SU-DHL-6 (cell line): Measurements from ENCODE around the gene TSPAN4.

Experiments used
- H2AFZ ChIP-seq: fragments of 200-600 bp; sonication (generic); 2 replicates; pipeline ENCODE4 v1.6.1; 2014; ENCODE audit warnings: low read depth, mild to moderate bottlenecking, moderate library complexity, mixed read lengths, antibody characterized with exemption, low read length; ENCODE audit not compliant: severe bottlenecking
- H3F3A ChIP-seq: fragments of 200-600 bp; shearing (Covaris generic); 2 replicates; pipeline ENCODE4 v1.6.0; 2016; ENCODE audit warnings: antibody characterized with exemption, mild to moderate bottlenecking; ENCODE audit not compliant: insufficient read depth
- H3K27ac ChIP-seq: fragments of 200-600 bp; sonication (generic); 2 replicates; pipeline ENCODE4 v1.5.1; 2016; ENCODE audit warnings: low read depth, mild to moderate bottlenecking, low read length, moderate library complexity, mixed read lengths
- H3K27me3 ChIP-seq: fragments of 200-600 bp; sonication (generic), shearing (Covaris generic); 2 replicates; pipeline ENCODE4 v1.6.0; 2014; ENCODE audit warnings: mild to moderate bottlenecking, low read length
- H3K36me3 ChIP-seq: fragments of 200-600 bp; sonication (generic); 2 replicates; pipeline ENCODE4 v1.6.1; 2014; ENCODE audit warnings: mild to moderate bottlenecking, low read length, mixed read lengths
- H3K4me2 ChIP-seq: fragments of 300-600, 200-600 bp; shearing (Covaris generic), sonication (generic); 2 replicates; pipeline ENCODE4 v1.6.0; 2014; ENCODE audit warnings: low read length, low read depth, mild to moderate bottlenecking; ENCODE audit not compliant: poor library complexity, severe bottlenecking
- H3K4me3 ChIP-seq: fragments of 200-600 bp; sonication (generic); 2 replicates; pipeline ENCODE4 v1.5.1; 2014; ENCODE audit warnings: antibody characterized with exemption, low read length, mild to moderate bottlenecking, mixed read lengths; ENCODE audit not compliant: insufficient read depth, poor library complexity, severe bottlenecking
- H3K79me2 ChIP-seq: fragments of 200-600 bp; sonication (generic); 2 replicates; pipeline ENCODE4 v1.6.1; 2014; ENCODE audit warnings: mild to moderate bottlenecking, low read length, moderate library complexity; ENCODE audit not compliant: insufficient read depth
- H3K9ac ChIP-seq: fragments of 200-600 bp; sonication (generic); 2 replicates; pipeline ENCODE4 v1.7.0; 2014; ENCODE audit warnings: mild to moderate bottlenecking, low read length
- H3K9me2 ChIP-seq: fragments of 200-600 bp; sonication (generic); replicated peaks from 2 replicates; pipeline ENCODE4 v1.6.1; 2014; ENCODE audit warnings: low read length; ENCODE audit not compliant: insufficient read depth
- H3K9me3 ChIP-seq: fragments of 200-600 bp; sonication (generic); 2 replicates; pipeline ENCODE4 v1.6.1; 2014; ENCODE audit warnings: low read length, mixed read lengths; ENCODE audit not compliant: insufficient read depth
- H4K20me1 ChIP-seq: fragments of 200-600 bp; sonication (generic); 2 replicates; pipeline ENCODE4 v1.6.1; 2014; ENCODE audit warnings: low read depth, mild to moderate bottlenecking, antibody characterized with exemption, low read length, moderate library complexity, mixed read lengths
- CTCF ChIP-seq: fragments of 200-600 bp; sonication (generic); IDR thresholded peaks from one replicate; pipeline ENCODE4 v1.5.1; 2017; ENCODE audit warnings: antibody characterized with exemption, mild to moderate bottlenecking, low read length, moderate library complexity; ENCODE audit not compliant: insufficient read depth, poor library complexity, severe bottlenecking
- EZH2phosphoT487 ChIP-seq: fragments of 200-600 bp; sonication (generic), shearing (Covaris generic); conservative IDR thresholded peaks from 2 replicates; pipeline ENCODE4 v1.6.1; 2018; ENCODE audit warnings: mild to moderate bottlenecking, antibody characterized with exemption, low read length, moderate library complexity, mixed read lengths

The TSPAN4 gene

GRCh38 chr11:812390-812789 is 30.3 kb upstream of the TSPAN4 start:
- Histone ChIP-seq H3K27me3 (no peaks in the 10 kb centered on the region), H3K9me3 (no peaks in the 10 kb centered on the region), H3F3A (peaks cover 53% of the 10 kb centered on the region), H2AFZ (no peak overlapping the region), H3K79me2 (peaks cover 36% of the 10 kb centered on the region), H3K9me2 (no peaks in the 10 kb centered on the region), H3K4me2 (no peak overlapping the region), H4K20me1 (peaks cover 10% of the 10 kb centered on the region; the same call in 1 of the 2 replicates), H3K4me3 (no peak overlapping the region), H3K9ac (no peak overlapping the region), H3K36me3 (peaks cover 25% of the 10 kb centered on the region), H3K27ac (no peak overlapping the region)
- TF ChIP-seq EZH2phosphoT487 (no peak), CTCF (no peak)

- peaks cover 32% of the 10 kb centered on the region for H3K79me2 ChIP-seq
- H3K27me3 ChIP-seq = no peaks in the 10 kb centered on the region
- H3K4me3 ChIP-seq = no peak overlapping the region
- H3K27ac ChIP-seq = no peak overlapping the region
- H3K4me2 ChIP-seq = no peak overlapping the region
- no peak for TF ChIP-seq EZH2phosphoT487
- no peak for TF ChIP-seq CTCF
- peaks cover 10% of the 10 kb centered on the region; the same call in 1 of the 2 replicates for H4K20me1 ChIP-seq
- no peak overlapping the region for H3K9ac ChIP-seq
- no peak overlapping the region for H2AFZ ChIP-seq
- no peaks in the 10 kb centered on the region for H3K9me2 ChIP-seq
- H3F3A ChIP-seq = peaks cover 48% of the 10 kb centered on the region
- H3K9me3 ChIP-seq = no peaks in the 10 kb centered on the region
- peaks cover 25% of the 10 kb centered on the region for H3K36me3 ChIP-seq
These were observed 29.6 kb upstream of the TSPAN4 start for GRCh38 chr11:813072-813455.

- H3F3A ChIP-seq = peaks cover 43% of the 10 kb centered on the region
- H3K36me3 ChIP-seq = peaks cover 25% of the 10 kb centered on the region
- TF ChIP-seq EZH2phosphoT487 (no peak), CTCF (no peak)
- peaks cover 27% of the 10 kb centered on the region for H3K79me2 ChIP-seq
- no peak overlapping the region for H3K9ac ChIP-seq
- H4K20me1 ChIP-seq = peaks cover 10% of the 10 kb centered on the region; the same call in 1 of the 2 replicates
- no peak overlapping the region for H3K4me2 ChIP-seq
- no peaks in the 10 kb centered on the region for H3K27me3 ChIP-seq
- H3K9me3 ChIP-seq = no peaks in the 10 kb centered on the region
- H3K4me3 ChIP-seq = no peak overlapping the region
- no peaks in the 10 kb centered on the region for H3K9me2 ChIP-seq
- H2AFZ ChIP-seq = no peak overlapping the region
- H3K27ac ChIP-seq = no peak overlapping the region
These were observed 29.1 kb upstream of the TSPAN4 start for GRCh38 chr11:813456-814096.
